Measurements from ENCODE around the gene FAM20C. TPM values are rescaled to one million over a fixed set of nuclear protein-coding genes. Genes with fewer than 3 reads are reported as not detected.

Gene FAM20C
- total RNA-seq (2014; rRNA removed; shearing (Covaris generic)), result not detected in 2 replicates
- not detected in 2 replicates for total RNA-seq (2022)
- not detected for Bru-seq, nascent RNA
- BruChase-seq, experiment 1, labeled RNA remaining after a 6-hour chase, result percentile 3 among the genes with signal in this experiment
- BruChase-seq, experiment 2, labeled RNA remaining after a 2-hour chase, result percentile 7 among the genes with signal in this experiment
- long read RNA-seq, result 0 reads

GRCh38 chr7:191981-192649 is at the start of gene FAM20C:
FAM20C (plus strand) TSS chr7:192571; CDS start chr7:193200, 629 bp downstream.
- POLR2A ChIA-PET, result no interaction called here
- BruUV-seq (replicated peaks), result no TSS peak
- Histone ChIP-seq H3K27ac (ENCODE audit: low read depth, low read length, poor library complexity, severe bottlenecking) (no peak within 1 kb of the TSS), H3K79me2 (ENCODE audit: insufficient read depth, low read depth, low read length) (no peaks in the 10 kb centered on the region), H3K9me3 (ENCODE audit: low read length) (no peaks in the 10 kb centered on the region), H3K4me2 (ENCODE audit: low read length) (no peak within 1 kb of the TSS), H2AFZ (ENCODE audit: low read length) (no peak within 1 kb of the TSS), H3K4me3 (ENCODE audit: low read depth, low read length, poor library complexity, severe bottlenecking) (no peak within 1 kb of the TSS), H3K9me2 (ENCODE audit: insufficient read depth, low read length) (no peaks in the 10 kb centered on the region), H3K36me3 (ENCODE audit: insufficient read depth, low read length) (no peaks in the 10 kb centered on the region), H4K20me1 (ENCODE audit: insufficient read depth, low read length) (no peaks in the 10 kb centered on the region; the same call in 1 of the 2 replicates), H3K4me1 (ENCODE audit: insufficient read depth, low read length, poor library complexity, severe bottlenecking) (no peaks in the 10 kb centered on the region)
- TF ChIP-seq CTCF (conservative IDR thresholded peaks at IDR 0.05; ENCODE audit: low read length) (no peak), EZH2phosphoT487 (IDR thresholded peaks at IDR 0.05; ENCODE audit: borderline replicate concordance, low read depth, low read length) (no peak)
- DNase-seq (ENCODE audit: low spot score), result no peak
- CTCF ChIA-PET (ENCODE audit: unreplicated experiment), result no interaction called here
- intact Hi-C loops (cut with micrococcal nuclease; ENCODE audit: unreplicated experiment), result no loop called here

DNA sequence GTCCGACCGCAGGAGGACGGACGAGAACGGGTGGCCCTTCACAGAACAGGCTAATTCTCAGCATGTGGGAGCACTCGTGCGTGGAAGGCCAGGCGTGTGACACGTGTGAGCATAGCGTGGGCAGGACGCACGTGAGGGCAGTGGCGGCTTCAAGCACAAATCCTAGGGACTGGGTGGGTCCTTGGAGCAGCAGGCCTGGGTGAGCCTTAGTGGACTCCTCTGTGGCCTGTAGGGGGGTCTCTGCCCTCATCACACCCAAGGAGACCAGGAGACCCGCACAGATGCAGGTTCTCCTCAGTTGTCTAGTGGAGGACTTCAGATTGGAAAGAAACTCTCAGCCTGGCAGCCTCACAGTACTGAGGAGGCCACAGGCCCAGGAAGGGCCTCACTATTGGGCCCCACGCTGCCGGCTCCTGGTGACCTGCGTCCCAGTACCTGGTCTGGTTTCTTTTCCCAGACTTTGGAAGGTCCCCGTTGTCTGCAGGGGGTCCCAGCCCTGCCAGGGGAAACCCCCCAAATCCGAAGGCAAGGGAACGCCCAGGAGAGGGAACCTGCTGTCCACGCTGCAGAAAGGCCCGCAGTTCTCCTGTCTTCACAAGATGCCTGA is 49.1 kb upstream of the FAM20C start:
- no peak for DNase-seq (ENCODE audit: low spot score)
- ChIA-PET CTCF (ENCODE audit: unreplicated experiment) (no interaction called here), POLR2A (no interaction called here)
- no TSS peak for BruUV-seq (replicated peaks)
- peaks cover 22% of the 10 kb centered on the region for H3K4me1 ChIP-seq (ENCODE audit: insufficient read depth, low read length, poor library complexity, severe bottlenecking)
- H3K4me2 ChIP-seq (ENCODE audit: low read length), result no peak overlapping the region
- no peaks in the 10 kb centered on the region for H3K9me3 ChIP-seq (ENCODE audit: low read length)
- H2AFZ ChIP-seq (ENCODE audit: low read length), result no peak overlapping the region
- no peak for TF ChIP-seq EZH2phosphoT487 (IDR thresholded peaks at IDR 0.05; ENCODE audit: borderline replicate concordance, low read depth, low read length)
- no peak for TF ChIP-seq CTCF (conservative IDR thresholded peaks at IDR 0.05; ENCODE audit: low read length)
- H3K79me2 ChIP-seq (ENCODE audit: insufficient read depth, low read depth, low read length), result no peaks in the 10 kb centered on the region
- intact Hi-C loops (cut with micrococcal nuclease; ENCODE audit: unreplicated experiment), result no loop called here
- H4K20me1 ChIP-seq (ENCODE audit: insufficient read depth, low read length), result no peaks in the 10 kb centered on the region
- no peak overlapping the region for H3K27ac ChIP-seq (ENCODE audit: low read depth, low read length, poor library complexity, severe bottlenecking)
- H3K9me2 ChIP-seq (ENCODE audit: insufficient read depth, low read length), result no peaks in the 10 kb centered on the region
- peaks cover 9% of the 10 kb centered on the region; the same call in 1 of the 2 replicates for H3K36me3 ChIP-seq (ENCODE audit: insufficient read depth, low read length)
- H3K4me3 ChIP-seq (ENCODE audit: low read depth, low read length, poor library complexity, severe bottlenecking), result no peak overlapping the region
